Small intestine (tissue), 7 donors: ENCODE results near the gene APOL2. TPM values are rescaled to one million over a fixed set of nuclear protein-coding genes. Genes with fewer than 3 reads are reported as not detected.
"Not testable (repeated sequence)": the region's sequence is repeated elsewhere in the genome, so short reads cannot be mapped to it uniquely, and the experiment has no call there.

Source experiments
- DNase-seq, 2 donors: peaks; one replicate each; pipeline versions ENCODE4 v3.0.0 to v3.0.0-alpha.2; 2013
- FAIRE-seq: peaks from 2 replicates; lab custom pipeline; 2012; peaks lifted over from hg19 to GRCh38; lab: Jason Lieb, UNC
- H3K27ac ChIP-seq, 3 donors: one replicate each; pipeline ENCODE4 v1.5.1; 2013; ENCODE audit warnings: low read length in 2 of 3, mild to moderate bottlenecking in 2 of 3, control low read depth in 1 of 3, inconsistent platforms in 1 of 3, low read depth in 1 of 3, moderate library complexity in 1 of 3
- H3K27me3 ChIP-seq, 3 donors: one replicate each; pipeline ENCODE4 v1.6.1; 2013; ENCODE audit warnings: low read length in 3 of 3, inconsistent platforms in 1 of 3; ENCODE audit not compliant: control insufficient read depth in 3 of 3, insufficient read depth in 3 of 3
- H3K36me3 ChIP-seq, 3 donors: one replicate each; pipeline ENCODE4 v1.6.1; 2013; ENCODE audit warnings: low read length in 3 of 3, inconsistent platforms in 1 of 3, low read depth in 1 of 3, mild to moderate bottlenecking in 1 of 3, moderate library complexity in 1 of 3; ENCODE audit not compliant: control insufficient read depth in 3 of 3, insufficient read depth in 2 of 3
- H3K4me1 ChIP-seq, 3 donors: one replicate each; pipeline ENCODE4 v1.6.1; 2013; ENCODE audit warnings: low read length in 2 of 3, inconsistent platforms in 1 of 3, low read depth in 1 of 3, mild to moderate bottlenecking in 1 of 3, moderate library complexity in 1 of 3; ENCODE audit not compliant: control insufficient read depth in 3 of 3, insufficient read depth in 2 of 3
- H3K4me3 ChIP-seq, 3 donors: one replicate each; pipeline ENCODE4 v1.5.1; 2013; ENCODE audit warnings: low read length in 3 of 3, control low read depth in 1 of 3, inconsistent platforms in 1 of 3, low read depth in 1 of 3, mild to moderate bottlenecking in 1 of 3, moderate library complexity in 1 of 3
- H3K9me3 ChIP-seq, 2 donors: one replicate each; pipeline ENCODE4 v1.6.1; 2013; ENCODE audit warnings: low read depth in 1 of 2, low read length in 1 of 2; ENCODE audit not compliant: control insufficient read depth in 2 of 2, insufficient read depth in 1 of 2
- whole genome bisulfite sequencing, 3 donors: extraction: QIAGEN DNeasy Blood & Tissue Kit; methylation state at CpG; one replicate each; pipeline ENCODE4 v1.1.7; 2013; 5-methylcytosine and 5-hydroxymethylcytosine counted together
- polyA plus RNA-seq, 4 donors: library from polyadenylated mRNA; stranded (reverse) in 3 of 4; unstranded in 1 of 4; fragments of 200-250 nt in 3 of 4; fragments of 120-200 nt in 1 of 4; gene quantifications; one replicate each; pipeline versions ENCODE4 v1.2.1 to v1.2.3, GENCODE V29; 2013
- donor health status: healthy with polysubstance abuse.
- donor health status: control.
- donor health status: control.
- donor health status: Bipolar disorder and iron deficiency.
- donor health status: healthy.

The APOL2 gene
- polyA plus RNA-seq, 4 donors = 19.0 to 68.4 (median 30.1) TPM

DNA sequence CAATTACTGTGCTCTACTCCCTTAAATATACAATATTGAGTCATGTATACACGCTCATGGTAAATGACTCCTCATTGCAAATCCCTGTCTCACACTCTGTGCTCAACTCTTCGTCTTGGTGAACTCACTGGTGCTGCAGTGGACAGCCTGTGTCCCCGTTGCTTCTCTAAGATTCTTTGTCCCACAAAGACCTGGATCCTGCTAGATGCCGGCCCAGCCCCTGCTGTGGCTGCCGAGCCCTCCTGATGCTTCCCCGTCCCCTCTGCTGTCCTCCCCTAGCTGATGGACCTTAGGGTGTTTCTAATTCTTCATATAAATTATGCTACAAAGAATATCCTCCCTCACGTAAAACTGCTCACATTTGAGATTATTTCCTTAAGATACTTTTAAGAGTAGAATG lies 5.5 kb downstream of the APOL2 start:
- peaks cover 8 to 24% (median 18%) of the 10 kb centered on the region in 3 donors for H3K4me1 ChIP-seq

GRCh38 chr22:36232715-36233401 lies 6.5 kb downstream of the APOL2 start:
- H3K36me3 ChIP-seq = peaks cover 3 to 53% (median 16%) of the 10 kb centered on the region in 3 donors

More for the DNA sequence above, 5.5 kb downstream of the APOL2 start:
- 84 to 92% (median 91%) methylated on average over 7 of the region's 7 CpGs for WGBS, 3 donors
- Histone ChIP-seq H3K9me3 (no peaks in the 10 kb centered on the region), H3K4me3 (no peak overlapping the region), H3K36me3 (peaks cover 0 to 47% (median 14%) of the 10 kb centered on the region in 3 donors), H3K27me3 (no peaks in the 10 kb centered on the region), H3K27ac (no peak overlapping the region)
- no peak for DNase-seq
- FAIRE-seq = no peak

GRCh38 chr22:36231051-36231450 lies 8.3 kb downstream of the APOL2 start:
- DNase-seq, H3K27me3 ChIP-seq, H3K4me3 ChIP-seq, H3K9me3 ChIP-seq, H3K27ac ChIP-seq, FAIRE-seq: not testable (repeated sequence)
- Histone ChIP-seq H3K36me3 (peaks cover 9 to 58% (median 19%) of the 10 kb centered on the region in 3 donors), H3K4me1 (peaks cover 0 to 11% (median 0%) of the 10 kb centered on the region in 3 donors)
- 82 to 96% (median 91%) methylated on average over 5 of the region's 5 CpGs for whole genome bisulfite sequencing, 3 donors

More at GRCh38 chr22:36232715-36233401, 6.5 kb downstream of the APOL2 start:
- DNase-seq (no peak), FAIRE-seq (no peak)
- 77 to 83% (median 79%) methylated on average over 13 of the region's 13 CpGs for WGBS, 3 donors
- H3K27ac ChIP-seq = no peak overlapping the region
- peaks cover 8 to 18% (median 15%) of the 10 kb centered on the region in 3 donors for H3K4me1 ChIP-seq
- H3K27me3 ChIP-seq = no peaks in the 10 kb centered on the region
- H3K4me3 ChIP-seq = no peak overlapping the region
- no peaks in the 10 kb centered on the region for H3K9me3 ChIP-seq

- H3K27me3 ChIP-seq, H3K9me3 ChIP-seq, DNase-seq, H3K4me3 ChIP-seq, H3K4me1 ChIP-seq, FAIRE-seq, H3K27ac ChIP-seq: not testable (repeated sequence)
- H3K36me3 ChIP-seq = peaks cover 9 to 63% (median 19%) of the 10 kb centered on the region in 3 donors
- 86 to 99% (median 97%) methylated on average over 3 of the region's 3 CpGs for WGBS, 3 donors
These were observed 9.7 kb downstream of the APOL2 start for GRCh38 chr22:36229649-36230048.

DNA sequence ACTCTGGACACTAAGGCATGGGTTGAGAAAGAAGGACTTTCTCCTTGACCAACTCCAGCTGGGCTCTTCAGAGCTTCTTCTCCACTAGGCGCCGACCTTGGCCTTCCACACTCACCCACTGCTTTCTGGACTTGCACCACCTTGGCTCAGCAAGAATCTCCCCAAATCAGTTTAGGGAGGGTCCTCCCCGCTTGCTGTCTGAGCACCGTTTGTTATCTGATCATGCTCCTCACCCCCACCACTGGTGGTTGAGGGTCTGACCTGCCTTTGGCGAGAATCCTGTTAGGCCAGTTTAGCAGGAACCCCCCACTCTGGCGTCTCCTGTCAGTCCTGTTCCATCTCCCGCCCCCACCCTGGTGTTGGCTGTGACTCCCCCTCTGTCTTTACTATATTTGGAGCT lies 10.4 kb downstream of the APOL2 start:
- Histone ChIP-seq H3K4me1 (no peaks in the 10 kb centered on the region), H3K4me3 (no peak overlapping the region), H3K9me3 (no peaks in the 10 kb centered on the region), H3K27me3 (no peaks in the 10 kb centered on the region), H3K27ac (no peak overlapping the region), H3K36me3 (peaks cover 9 to 63% (median 19%) of the 10 kb centered on the region in 3 donors)
- FAIRE-seq = no peak
- DNase-seq = no peak
- WGBS, 3 donors = 84 to 88% (median 87%) methylated on average over 7 of the region's 7 CpGs

GRCh38 chr22:36228369-36228768 lies 11.0 kb downstream of the APOL2 start:
- H3K27ac ChIP-seq, H3K9me3 ChIP-seq, H3K4me3 ChIP-seq, H3K27me3 ChIP-seq, FAIRE-seq, H3K4me1 ChIP-seq, DNase-seq: not testable (repeated sequence)
- 60 to 82% (median 82%) methylated on average over 1 of the region's 1 CpG for WGBS, 3 donors
- peaks cover 9 to 61% (median 19%) of the 10 kb centered on the region in 3 donors for H3K36me3 ChIP-seq

GRCh38 chr22:36227806-36228205 lies 11.5 kb downstream of the APOL2 start:
- H3K27me3 ChIP-seq = no peaks in the 10 kb centered on the region
- H3K27ac ChIP-seq = no peak overlapping the region
- H3K4me3 ChIP-seq = no peak overlapping the region
- WGBS, 3 donors = 92 to 99% (median 96%) methylated on average over 8 of the region's 8 CpGs
- DNase-seq (no peak), FAIRE-seq (no peak)
- peaks cover 9 to 56% (median 18%) of the 10 kb centered on the region in 3 donors for H3K36me3 ChIP-seq
- H3K9me3 ChIP-seq = no peaks in the 10 kb centered on the region
- H3K4me1 ChIP-seq = no peaks in the 10 kb centered on the region

DNA sequence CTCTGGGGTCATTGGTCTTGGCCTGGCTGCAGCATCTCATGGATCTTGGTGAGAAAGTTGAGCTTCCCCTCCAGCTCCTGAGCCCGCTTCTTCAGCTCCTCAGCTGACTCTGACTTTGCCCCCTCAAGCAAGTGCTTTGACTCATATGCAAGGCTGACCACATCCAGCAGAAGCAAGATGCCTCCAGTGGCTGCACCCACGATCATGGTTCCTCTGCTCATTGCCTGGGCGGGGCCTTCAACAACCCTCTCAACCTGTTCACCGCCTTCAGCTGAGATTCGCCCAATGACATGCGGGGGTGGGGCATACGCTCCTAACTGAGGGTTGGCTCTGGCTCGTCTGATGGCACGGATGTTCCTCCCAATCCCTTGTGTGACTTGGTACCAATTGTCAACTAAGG lies 11.9 kb downstream of the APOL2 start:
- DNase-seq (no peak), FAIRE-seq (no peak)
- peaks cover 9 to 51% (median 14%) of the 10 kb centered on the region in 3 donors for H3K36me3 ChIP-seq
- no peak overlapping the region for H3K4me3 ChIP-seq
- WGBS, 3 donors = 90 to 96% (median 94%) methylated on average over 9 of the region's 9 CpGs
- no peaks in the 10 kb centered on the region for H3K9me3 ChIP-seq
- H3K27ac ChIP-seq = no peak overlapping the region
- H3K27me3 ChIP-seq = no peaks in the 10 kb centered on the region
- H3K4me1 ChIP-seq = no peaks in the 10 kb centered on the region
